ENCODE data around the gene TTLL10.

TTLL10 gene

DNA sequence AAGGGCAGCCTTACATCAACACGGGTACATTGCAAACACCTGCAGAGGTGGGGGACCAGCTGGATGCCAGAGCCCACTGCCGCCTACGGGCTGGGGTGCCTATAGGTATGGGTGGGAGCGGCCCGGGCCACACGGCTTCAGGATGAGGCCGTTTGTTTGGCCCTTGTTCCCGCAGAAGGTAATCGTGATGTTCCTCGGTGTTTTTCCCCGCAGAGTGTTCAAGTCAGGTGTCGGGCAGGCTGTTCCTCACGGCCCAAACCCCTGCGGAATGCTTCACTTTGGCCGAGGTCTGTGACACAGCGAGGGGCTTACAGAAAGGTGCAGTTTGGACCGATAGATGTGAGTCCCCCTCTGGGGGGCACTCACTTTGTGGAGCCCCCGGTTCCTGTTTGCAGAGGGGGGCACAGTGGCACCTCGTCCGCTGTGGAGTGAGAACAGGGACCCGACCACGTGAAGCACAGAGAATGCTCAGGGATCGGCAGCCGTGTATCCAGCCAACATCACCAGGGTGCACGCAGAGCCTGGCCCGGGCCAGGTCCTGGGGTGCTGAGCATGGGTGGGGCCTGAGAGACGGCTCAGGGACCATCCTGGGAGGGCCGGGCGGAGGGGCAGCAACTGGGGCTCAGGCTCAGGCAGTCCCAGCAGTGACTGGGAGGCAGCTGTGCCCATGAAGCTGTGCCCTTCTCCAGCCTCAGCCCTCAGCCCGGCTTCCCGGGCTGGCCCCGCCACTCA, 453 bp upstream of the TTLL10 start:
- no peak for DNase-seq

DNA sequence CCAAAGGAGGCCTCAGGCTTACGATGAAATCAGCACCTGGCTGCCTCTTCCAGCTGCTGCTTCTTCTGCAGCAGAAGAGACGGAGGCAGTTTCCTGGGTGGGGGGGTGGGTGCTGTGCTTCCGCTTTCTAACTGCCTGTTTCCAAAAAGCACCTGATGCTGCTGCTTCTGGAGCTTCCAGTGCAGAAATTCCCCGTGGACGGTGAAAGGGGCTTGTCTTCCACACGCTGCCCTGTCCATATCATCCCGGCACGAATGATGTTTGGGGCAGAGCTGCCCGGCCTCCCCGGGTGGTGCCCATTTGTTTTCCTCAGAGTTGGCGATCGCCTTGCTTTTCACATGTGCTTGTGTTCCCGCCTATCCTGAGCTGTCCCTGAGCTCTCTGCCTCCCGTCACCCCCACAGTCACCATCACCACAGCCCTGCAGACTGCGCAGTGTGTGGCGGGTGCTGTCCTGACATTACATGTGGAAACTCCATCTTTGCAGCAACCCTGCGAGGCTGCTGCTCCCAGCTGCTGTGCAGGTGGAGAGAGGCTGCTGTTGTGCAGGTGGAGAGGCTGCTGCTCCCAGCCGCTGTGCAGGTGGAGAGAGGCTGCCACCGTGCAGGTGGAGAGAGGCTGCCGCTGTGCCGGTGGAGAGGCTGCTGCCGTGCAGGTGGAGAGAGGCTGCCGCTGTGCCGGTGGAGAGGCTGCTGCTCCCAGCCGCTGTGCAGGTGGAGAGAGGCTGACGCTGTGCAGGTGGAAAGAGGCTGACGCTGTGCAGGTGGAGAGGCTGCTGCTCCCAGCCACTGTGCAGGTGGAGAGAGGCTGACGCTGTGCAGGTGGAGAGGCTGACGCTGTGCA, 1.8 kb downstream of the TTLL10 start:
- peak; percentile 70 for DNase-seq

DNA sequence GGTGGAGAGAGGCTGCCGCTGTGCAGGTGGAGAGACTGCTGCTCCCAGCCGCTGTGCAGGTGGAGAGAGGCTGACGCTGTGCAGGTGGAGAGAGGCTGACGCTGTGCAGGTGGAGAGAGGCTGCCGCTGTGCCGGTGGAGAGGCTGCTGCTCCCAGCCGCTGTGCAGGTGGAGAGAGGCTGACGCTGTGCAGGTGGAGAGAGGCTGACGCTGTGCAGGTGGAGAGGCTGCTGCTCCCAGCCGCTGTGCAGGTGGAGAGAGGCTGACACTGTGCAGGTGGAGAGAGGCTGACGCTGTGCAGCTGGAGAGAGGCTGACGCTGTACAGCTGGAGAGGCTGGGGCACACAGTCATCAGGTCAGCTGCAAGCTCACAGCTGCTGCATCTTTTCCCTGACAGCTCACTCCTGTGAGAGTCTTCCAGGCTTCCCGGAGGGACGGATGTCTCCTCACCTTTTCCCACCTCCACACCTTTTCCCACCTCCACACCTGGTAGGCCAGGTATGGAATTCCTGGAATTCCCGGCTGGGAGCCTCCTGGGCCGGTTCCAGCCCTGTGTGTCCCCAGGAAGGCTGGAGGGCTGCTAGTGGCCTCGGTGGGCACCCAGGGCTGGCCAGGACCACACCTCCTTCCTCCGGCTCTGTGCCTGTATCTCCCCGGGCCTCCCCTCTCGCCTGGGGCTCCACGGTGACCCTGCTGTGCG, 2.5 kb downstream of the TTLL10 start:
- DNase-seq = peak; percentile 52

DNA sequence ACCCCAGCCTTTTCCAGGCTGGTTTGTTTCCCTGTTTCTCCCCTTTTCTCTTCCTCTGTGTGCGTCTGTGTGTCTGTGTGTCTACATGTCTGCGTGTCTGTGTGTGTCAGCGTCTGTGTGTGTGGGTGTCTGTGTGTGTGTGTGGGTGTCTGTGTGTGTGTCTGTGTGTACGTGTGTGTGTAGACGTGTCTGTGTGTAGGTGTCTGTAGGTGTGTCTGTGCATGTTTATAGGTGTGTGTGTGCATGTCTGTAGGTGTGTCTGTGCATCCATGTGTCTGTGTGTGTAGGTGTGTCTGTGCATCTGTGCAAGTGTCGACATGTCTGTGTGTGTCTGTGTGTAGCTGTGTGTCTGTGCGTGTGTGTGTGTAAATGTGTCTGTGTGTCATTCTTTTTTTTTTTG, 3.3 kb downstream of the TTLL10 start:
- no peak for DNase-seq

DNA sequence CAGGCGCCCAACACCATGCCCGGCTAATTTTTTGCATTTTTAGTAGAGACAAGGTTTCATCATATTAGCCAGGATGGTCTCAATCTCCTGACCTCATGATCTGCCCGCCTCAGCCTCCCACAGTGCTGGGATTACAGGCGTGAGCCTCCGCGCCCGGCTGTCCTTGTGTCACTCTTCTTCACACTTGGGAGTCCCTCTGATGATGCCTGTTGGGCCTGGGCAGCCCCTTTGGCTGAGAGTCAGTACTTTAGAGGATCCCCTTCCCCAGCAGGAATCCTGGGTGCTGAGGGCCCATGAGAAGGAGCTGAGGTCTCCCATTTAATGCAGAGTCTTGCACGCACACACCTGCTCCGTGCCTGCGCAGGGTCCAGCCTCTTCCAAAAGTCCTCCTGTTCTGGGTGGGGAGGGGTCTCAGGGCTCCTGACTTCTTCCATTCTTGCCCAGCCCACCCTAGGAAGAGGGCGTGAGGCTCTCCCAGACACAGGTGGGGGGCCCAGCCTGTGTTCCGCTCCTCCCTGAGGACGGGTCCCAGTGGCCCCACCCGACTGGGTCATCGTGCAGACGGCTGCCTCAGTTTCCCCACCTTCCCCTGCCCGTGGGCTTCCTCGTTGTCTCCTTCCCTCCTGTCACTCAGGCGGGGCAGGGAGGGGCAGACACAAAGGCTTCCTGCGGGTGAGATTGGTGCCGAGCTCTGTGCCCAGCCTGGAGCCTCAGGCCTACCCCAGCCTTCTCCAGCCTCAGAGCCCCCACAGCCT, 3.9 kb downstream of the TTLL10 start:
- no peak for DNase-seq

DNA sequence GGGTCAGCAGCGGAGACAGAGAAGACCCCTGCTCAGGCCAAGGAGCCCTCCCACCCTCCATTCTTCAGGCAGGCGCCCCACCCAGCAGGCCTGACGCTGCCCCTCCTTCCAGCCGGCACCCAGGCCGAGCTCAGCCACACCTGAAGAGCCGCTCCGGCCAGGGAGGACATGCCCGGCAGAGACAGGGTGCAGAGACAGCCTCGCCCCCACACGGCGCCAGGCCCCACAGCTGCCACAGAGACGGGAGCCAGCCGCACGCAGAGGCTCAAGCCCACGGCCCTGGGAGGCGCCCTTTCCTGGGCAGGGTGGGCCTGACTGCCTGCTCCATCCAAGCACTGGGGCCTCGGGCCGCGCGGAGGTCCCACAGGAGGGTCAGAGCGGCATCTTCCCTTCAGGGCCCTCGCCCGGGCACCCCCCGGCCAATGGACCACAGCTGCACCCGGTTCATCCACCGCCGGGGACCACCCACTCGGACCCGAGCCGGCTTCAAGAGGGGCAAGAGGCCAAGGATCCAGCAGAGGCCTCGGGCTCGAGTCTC, 5.2 kb downstream of the TTLL10 start:
- no peak for DNase-seq

DNA sequence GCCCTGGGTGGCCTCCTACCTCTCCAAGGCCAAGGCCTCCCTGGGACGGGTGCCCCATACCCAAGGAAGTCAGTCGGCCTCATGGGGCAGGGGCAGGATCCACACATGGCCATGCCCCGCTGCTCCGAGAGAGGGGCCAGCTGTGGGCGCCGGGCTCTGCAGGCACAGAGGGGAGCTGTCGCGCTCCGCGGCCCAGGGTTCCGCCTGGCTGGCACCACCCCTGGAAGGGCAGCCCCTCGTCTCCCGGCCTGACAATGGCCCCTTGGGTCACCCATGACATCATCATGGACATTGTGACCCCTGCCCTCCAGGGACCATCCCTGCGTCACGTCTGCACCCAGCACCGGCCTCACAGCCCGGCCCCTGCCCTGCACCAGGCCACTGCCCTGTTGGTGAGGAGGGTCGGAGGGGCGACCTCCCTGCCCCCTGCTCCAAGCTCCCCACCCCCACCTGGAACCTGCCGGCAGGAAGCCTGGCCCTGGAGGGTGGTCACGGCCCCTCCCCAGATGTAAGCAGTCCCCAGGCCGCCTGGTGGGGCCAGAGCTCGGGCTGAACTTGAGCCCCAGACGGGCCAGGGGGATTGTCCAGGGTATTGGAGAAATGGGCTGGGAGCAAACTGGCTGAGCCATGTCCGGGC, 5.8 kb downstream of the TTLL10 start:
- DNase-seq = no peak

DNA sequence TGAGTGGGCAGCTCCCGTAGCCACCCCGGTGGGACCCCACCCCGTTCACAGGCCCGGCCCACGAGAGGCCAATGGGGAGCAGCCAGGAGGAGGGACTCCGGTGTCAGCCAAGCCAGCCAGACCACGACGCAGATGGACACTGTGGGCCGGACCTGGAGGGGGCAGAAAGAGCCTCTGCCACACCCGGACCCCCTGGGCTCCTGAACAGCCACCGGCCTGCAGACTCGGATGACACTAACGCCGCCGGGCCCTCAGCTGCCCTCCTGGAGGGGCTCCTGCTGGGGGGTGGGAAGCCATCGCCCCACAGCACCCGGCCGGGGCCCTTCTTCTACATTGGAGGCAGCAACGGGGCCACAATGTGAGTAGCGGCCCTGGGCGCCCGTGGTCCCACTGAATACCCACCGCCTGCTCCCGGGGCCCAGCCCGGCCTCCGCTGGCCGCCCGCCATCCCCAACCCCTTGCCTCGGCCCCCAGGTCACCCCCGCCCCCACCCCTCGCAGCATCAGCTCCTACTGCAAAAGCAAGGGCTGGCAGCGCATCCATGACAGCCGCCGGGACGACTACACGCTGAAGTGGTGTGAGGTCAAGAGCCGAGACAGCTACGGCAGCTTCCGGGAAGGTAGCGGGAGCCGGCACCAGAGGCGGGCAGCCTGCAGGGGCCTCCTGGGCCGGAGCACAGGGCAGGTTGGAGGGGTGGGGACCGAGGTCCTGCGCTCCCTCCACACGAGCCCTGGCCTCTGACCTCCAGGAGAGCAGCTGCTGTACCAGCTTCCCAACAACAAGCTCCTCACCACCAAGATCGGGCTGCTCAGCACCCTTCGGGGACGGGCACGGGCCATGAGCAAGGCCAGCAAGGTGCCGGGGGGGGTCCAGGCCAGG, 6.5 kb downstream of the TTLL10 start:
- DNase-seq = no peak

DNA sequence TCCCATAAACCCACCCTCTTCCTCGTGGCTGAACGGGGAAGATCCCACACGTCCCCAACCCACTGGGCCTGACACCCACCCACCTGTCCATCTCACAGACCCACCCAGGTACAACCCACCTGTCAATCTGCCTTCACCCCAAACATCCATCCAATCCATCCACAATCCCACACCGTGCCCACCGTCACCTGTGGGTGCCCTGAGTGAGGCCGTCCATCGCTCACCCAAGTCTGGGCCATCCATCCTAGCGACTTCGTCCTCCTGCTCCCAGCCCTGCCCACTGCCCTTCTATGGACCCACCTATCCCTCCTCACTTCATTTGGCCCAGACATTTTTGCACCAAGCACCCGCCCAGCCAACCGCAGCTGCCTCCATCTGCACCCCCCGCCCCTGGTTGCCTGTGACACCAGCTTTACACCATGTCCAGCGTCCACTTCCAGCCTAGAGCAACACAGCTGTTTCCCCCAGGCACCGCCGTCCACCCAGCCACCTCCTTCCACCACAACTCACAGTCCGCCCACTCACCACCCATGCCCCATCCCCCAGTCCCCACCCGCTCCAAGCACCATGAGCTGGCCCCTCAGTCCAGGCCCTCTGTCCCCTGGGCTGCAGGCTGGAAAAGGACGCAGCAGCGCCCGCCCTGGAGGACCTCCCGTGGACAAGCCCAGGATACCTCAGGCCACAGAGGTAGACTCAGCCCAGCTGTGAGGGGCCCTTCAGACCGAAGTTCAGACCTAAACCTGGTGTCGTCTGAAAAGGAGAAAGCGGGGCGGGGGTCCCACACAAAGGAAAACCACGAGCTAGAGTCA, 7.7 kb downstream of the TTLL10 start:
- no peak for DNase-seq

DNA sequence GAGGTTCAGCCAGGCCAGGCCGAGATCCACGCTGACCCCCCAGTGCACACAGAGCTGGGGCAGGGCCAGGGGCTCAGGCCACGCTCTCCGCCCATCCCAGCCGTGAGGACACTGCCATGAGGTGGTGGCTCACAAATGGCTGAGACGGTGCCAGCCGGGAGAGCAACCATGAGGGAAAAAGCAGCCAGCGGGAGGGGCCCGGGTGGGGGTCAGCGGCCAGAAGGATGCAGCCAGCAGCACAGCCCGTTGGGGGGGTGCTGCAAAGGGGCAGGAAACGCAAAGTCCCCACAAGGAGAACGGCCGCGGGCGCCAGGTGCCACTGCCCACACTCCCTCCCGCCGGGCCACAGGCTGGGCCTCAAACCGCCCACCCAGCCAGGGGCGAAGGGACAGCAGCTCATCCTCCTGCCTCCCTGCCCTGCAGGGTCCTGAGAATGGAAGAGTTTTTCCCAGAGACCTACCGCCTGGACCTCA, 8.3 kb downstream of the TTLL10 start:
- no peak for DNase-seq

DNA sequence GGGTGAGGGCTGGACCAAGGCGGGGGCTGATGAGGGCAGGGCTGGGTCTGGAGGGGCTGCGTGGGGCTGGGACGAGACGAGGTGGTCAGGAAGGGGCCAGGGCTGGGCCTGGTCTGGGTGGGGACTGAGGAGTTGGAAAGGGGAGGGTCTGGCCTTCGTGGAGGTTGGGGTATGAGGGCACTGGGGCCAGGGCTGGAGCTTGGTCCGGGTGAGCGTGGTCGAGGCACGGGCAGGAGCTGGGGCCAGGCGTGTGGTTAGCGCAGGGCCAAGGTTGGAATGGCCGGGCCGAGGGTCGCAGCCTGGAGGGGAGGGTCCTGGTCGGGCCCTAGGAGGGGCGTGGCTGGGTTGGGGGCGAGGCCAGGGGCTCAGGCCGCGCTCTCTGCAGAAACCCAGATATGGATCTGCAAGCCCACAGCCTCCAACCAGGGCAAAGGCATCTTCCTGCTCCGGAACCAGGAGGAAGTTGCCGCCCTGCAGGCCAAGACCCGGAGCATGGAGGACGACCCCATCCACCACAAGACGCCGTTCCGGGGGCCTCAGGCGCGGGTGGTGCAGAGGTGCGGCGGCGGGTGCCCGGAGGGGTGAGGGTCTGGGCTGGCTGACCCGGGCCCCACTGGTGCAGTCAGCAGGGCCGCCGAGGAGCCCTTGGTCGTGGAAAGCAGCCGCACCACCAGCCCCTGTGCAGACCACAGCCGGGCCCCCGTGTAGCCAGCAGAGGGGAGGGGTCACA, 9.0 kb downstream of the TTLL10 start:
- DNase-seq = no peak

DNA sequence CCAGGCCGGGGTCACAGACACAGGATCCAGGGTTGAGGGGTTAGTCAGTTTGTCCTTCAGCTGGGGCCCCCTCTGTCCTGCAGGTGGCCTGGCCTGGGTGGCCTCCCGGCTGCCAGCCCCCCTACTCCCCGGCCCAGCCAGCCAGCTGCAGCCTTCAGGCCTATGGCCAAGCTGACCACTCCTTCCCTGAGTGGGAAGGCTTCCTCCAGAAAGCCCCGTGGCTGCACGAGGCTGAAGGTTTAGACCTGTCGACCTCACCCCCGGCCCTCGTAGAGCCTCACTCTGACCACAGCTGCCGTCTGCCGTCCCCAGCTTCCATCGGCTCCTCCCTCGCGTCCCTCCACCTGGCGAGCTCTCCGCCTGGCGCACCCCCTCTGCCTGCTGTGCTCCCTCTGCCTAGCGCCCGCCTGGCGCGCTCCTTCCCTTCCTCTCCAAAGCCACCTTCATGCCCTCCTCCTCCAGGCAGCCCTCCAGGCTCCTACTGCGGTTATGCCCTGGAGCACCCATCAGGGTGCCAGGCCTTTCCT, 9.6 kb downstream of the TTLL10 start:
- no peak for DNase-seq

DNA sequence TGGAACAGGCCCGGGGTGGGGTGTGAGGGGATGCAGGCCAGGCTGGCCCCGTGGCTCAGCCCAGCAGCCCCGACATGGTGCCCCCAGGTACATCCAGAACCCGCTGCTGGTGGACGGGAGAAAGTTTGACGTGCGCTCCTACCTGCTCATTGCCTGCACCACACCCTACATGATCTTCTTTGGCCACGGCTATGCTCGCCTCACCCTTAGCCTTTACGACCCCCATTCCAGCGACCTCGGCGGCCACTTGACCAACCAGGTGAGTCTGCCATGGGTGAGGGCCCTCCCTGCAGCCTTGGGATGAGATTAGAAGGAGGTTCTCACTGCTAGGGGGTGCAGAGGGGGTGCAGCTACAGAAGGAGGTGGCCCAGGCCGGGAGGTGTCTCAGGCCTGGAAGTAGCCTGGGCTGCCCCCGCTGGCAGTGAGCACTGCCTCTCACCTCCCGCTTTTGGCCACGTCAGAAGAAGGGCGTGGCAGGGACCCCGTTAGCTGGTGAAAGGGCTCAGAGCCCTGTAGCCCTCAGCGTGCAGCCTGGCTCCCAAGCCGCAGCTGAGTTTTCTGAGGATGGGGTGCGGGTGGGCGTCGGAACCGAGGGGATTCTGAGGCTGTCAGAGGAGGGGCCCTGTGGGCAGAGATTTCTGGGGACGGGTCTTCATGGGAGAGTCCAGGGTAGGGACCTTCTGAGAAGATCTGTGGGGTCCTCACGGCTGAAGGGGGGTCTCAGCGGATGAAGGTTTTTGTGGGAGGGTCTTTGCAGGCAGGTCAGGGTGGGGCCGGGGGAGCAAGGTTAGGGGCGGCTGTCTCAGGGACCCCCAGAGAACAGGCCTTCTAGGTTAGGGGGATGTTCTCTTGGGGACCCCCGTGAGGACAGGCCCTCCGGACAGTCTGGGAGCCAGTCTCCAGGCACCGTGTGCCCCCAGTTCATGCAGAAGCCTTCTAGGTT, 10.4 kb downstream of the TTLL10 start:
- DNase-seq = no peak

DNA sequence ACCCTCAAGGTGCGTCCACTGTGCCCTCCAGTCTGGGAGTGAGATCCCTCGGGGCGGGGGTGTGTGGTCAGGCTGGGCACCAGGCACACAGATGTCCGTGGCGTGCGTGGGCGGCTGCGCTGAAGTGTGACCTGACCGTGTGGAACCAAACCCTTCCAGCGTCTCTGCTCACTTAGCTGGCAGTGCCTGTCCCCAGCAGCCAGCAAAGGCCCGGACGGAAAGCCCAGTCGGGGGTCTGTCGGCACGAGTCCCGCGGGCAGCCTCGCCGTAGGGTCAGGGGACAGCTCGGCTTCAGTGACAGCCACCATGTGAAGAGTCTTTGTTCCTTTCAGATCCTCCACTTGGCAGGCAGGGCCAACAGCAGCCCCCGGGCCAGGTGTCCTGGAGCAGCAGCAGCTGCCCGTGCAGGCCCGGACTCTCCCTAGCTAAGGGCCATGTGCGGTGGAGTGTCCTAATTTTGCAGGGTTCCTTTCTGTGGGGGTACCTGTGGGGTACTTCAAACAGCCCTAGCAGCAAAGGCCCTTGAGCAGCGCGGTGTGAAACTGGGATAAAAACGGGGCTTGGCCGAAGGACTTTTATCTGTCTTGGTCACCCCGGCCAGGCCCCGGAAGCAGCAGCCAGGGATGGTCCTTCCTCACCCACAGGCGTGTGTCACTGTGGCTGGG, 11.6 kb downstream of the TTLL10 start:
- DNase-seq = no peak

DNA sequence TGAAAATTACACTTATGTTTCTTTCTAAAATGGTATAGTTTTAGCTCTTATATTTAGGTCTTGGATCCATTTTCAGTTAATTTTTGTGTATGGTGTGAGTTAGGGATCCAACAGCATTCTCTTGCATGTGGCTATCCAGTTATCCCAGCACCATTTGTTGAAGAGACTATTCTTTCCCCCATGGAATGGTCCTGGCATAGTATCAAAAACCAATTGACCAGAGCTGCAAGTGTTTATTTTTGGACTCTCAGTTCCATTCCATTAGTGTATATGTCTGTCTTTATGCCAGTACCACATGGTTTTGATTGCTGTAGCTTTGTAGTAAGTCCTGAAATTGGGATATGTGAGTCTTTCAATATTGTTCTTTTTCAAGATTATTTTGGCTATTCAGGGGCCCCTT, 14.3 kb downstream of the TTLL10 start:
- DNase-seq = no peak

DNA sequence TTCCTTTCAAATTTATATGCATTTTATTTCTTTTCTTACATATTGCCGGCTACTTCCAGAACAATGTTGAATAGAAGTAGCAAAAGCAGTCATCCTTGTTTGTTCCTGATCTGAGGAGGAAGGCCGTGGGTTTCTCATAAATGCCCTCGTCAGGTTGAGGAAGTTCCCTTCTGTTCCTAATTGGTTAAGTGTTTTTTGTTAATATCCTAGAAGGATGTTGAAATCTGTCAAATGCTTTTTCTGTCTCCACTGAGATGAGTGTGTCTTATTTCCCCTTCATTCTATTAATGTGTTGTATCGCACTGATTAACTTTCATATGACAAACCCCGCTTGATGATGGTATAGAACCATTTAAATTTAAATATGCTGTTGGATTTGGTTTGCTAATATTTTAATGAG, 15.4 kb downstream of the TTLL10 start:
- DNase-seq = no peak

DNA sequence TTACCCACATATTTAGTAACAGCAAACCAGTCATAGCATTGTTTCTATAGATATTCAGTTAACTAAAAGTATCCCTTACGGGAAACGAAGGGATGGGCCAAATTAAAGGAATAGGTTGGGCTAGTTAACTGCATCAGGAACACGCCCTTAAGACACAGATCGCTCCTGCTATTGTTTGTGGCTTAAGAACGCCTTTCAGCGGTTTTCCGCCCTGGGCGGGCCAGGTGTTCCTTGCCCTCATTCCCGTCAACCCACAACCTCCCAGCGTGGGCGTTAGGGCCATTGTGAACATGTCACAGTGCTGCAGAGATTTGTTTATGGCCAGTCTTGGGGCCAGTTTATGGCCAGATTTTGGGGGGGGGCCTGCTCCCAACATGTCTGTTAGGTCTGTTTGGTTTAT, 18.1 kb downstream of the TTLL10 start:
- DNase-seq = no peak
